ENCODE results near the gene L1CAM.
"Not testable (repeated sequence)": the region's sequence is repeated elsewhere in the genome, so short reads cannot be mapped to it uniquely, and the experiment has no call there.

Gene L1CAM

DNA sequence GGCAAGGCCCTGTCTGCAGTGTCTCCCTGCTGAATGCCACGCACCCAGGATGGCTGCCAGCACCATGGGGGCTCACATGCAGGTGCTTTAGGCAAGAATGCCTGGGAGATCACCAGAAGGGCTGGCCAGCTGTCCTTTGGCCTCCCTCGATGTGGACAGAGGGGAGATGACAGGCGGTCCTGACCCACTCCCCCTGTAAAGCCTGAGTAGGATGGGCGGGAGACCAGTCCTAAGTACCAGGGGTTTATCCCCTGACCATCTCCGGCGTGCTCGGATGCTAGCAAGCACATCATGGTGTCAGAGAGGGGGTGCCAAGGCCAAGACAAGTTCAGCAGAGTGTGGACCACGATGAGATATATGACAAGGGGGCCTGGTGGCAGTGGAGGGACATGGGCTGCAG lies 60.9 kb downstream of the L1CAM start:
- DNase-seq = no peak

DNA sequence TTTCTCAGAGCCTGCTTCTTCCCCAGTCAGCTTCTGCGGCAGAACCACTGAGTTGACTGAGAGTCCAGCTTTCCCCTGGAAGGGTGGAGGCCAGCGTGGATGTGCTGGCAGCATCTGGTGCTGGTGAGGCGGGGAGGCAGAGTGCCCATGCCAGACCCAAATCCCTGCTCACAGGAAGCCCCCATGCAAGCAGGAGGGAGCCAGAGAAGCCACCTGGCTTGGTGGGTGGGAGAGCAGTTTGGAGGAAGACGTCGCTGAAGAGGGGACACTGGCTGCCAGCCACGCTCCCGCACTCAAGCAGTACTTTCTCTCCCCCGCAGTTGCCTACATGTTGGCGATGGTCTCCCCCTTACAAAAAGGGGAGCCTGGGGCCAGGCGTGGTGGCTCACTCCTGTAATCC lies 61.6 kb downstream of the L1CAM start:
- no peak for DNase-seq

DNA sequence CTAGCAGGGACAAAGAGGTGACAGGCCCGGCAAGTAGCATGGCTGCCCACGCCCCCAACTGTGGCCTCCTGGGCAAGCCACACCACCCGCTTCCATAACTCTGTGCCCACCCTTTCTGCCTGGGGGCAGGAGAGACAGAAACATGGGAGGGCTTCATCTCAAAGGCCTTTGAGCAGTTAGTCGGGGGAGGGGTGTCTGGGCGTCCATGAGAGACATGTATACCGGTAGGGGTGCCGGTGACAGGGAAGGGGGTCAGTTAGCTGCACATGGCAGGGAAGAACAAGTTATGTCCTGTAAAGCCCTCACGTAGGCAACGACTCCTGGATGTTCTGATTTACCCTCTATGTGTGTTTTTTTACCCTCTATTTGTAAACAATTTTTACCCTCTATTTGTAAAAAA lies 64.9 kb downstream of the L1CAM start:
- no peak for DNase-seq

DNA sequence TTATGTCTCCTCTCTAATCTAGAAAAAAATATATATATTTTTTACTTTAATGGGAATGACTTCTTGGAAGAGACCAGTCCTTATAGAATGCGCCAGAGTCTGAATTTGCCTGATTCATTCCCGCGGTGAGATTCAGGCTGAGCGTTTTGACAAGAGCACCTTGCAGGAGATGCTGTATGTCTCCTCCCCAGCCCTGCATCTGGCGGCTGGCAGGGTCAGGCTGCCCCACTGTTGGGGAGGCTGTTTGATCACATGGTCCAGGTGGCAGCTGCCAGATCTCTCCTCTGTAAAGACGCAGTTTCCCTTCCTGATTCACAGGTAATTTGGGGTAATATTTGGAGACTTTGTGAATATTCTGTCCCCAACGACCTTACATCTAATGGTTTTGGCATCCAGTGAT lies 65.4 kb downstream of the L1CAM start:
- no peak for DNase-seq

DNA sequence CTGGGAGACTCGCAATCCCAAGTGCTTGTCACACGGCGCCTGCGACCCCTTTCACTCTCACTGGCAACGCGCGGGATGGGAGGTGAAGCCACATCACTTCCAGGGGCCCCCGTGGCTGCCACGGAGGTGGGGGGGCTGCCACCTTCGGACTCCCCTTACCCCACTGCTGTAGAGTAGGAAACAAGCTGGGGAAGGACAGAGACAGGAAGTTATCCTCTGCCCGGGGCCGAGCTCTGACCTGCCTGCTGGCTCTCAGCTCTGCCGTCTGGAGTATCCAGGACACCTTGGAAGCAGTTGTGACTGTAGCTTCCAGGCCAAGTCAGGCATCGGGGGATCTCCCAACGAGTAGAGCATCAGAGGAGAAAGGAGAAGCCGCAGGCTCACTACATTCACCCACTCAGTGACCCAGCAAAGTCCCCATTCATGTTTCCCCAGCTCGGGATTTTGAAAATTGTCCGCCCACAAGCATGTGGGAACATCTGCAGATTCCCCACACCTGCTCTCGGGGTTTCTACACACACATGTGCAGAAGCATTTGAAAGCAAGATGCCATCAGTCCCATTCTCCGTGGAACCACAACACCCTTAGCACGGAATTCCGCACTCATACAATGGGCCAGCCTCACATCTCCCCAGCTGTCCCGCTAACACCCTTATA lies 66.5 kb downstream of the L1CAM start:
- no peak for DNase-seq

DNA sequence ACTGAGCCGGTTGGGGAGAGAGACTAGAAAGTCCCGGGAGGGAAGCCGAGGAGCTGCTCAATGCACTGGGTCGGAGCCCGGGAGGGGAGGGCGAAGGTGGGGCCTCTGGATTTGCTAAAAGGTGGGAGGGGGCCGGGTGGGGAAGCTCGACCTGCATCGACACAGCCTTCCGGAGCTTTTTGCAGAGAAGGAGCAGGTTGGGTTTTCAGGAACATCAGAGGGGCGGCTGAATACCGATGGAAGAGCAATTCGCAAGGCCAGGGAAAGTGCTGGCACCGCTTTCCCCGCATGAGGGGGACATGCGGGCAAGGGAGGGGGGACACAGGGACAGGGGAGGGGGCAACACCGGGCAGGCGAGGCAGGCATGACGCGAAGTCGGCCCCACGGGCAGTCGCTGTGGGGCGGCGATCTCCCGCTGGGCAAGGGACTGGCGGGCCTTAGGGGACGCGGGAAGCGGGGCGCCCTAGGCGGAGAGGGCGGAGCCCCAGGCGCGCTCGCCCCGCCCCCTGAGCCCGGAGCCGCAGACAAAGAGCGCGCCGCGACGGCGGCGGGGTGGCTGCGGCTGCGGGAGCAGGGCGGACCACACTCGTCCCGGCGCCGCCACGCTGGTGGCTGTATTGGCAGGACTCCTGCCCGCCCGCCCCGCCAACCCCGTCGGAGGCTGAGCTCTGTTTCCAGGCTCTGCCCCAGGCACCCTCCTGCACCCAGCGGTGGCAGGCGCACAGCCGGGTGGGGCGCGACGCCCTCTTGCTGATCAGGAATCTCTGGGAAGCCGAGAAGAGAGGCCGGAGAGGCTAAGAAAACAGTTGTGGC lies 67.2 kb downstream of the L1CAM start:
- peak; percentile 51 for DNase-seq

DNA sequence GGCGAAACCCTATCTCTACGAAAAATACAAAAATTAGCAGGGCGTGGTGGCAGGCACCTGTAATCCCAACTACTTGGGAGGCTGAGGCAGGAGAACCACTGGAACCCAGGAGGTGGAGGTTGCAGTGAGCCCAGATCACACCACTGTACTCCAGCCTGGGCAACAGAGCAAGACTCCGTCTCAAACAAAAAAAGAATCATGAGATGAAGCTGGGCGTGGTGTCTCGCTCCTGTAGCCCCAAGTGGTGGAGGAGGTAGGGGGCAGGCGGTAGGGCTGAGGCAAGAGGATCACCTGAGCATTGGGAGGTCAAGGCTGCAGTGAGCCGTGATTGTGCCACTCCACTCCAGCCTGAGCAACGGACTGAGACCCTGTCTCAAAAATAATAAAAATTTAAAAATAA lies 67.9 kb downstream of the L1CAM start:
- not testable (repeated sequence) for DNase-seq

DNA sequence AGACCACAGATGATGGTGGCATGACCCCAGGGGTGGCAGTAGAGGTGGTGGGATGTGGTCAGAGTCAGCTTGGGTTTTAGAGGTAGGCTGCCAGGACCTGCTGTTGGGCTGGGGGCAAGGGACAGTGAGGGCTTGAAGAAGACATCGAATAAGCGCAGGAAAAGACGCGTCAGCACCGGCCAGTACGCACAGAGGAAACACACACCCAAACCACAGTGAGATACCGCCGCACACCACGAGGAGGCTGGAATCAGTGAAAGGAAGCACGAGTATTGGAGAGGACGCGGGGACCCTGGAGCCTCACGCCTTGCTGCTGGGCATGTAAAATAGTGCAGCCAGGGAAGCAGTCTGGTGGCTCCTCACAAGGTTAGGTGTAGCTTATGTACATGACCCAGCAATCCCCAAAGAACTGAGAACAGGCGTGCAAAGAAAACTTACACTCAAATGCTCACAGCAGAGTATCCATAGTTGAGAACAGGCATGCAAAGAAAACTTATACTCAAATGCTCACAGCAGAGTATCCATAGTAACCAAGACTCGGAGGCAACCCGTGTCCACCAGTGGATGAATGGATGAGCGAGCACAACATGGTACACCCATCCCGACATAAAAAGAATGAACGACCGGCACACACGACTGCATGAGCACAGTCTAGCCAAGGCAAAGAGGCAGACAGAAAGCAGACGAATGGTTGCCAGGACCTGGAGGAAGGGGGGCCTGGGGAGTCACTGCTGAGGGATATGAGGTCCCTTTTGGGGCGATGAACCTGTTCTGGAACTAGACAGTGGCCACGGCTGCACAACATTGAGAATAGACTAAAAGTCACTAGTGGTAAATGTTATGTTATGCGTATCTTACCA lies 68.9 kb downstream of the L1CAM start:
- DNase-seq = no peak

DNA sequence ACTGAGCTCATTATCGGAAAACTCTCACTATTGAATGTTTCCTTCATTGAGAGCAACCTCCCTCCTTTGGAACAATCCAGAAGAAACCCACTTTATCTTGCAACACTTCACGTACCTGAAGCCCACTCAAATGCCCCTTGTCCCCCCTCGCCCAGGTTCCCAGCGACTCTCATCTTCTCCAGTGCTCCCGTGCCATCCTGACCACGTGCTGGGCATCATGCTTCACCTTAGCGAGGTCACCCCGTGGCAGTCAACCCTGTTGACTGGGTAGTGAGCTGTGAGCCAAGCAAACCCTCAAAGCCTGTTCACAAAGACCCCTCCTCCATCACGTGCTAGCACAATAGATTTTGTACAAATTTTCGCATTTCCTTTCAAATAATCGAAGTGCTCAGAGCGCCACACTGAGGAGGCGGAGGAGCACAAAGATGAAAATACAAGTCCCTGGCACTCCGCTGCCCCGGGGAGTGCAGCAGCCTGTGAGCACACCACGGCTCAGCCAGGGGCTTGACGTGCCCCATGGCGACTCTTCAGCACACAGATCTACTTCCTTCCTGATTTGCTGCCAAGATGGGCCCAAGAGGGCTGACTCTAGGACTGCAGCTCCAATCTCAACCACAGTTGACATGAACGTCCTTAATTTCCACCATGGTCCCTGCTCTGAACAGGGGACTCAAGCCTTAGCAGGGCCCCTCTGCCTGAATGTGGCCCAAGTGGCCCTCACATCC lies 71.2 kb downstream of the L1CAM start:
- no peak for DNase-seq

DNA sequence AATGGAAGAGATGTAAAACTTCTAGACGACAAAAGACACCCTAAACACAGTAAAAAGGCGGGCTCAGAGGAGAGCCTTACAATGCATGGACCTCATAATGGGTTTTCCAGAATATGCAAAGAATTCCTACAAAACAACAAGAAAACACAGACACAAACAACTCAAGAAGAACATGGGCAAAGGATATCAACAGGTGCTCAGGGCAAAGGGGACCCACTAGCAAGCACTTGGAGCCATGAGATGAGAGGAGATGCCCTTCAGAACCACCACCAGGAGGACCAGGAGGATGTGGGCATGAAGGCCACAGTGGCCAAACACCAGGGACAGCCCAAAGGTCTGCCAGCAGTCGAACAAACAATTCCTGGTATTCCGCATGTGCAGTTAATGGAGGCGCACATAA lies 72.8 kb downstream of the L1CAM start:
- DNase-seq = no peak

DNA sequence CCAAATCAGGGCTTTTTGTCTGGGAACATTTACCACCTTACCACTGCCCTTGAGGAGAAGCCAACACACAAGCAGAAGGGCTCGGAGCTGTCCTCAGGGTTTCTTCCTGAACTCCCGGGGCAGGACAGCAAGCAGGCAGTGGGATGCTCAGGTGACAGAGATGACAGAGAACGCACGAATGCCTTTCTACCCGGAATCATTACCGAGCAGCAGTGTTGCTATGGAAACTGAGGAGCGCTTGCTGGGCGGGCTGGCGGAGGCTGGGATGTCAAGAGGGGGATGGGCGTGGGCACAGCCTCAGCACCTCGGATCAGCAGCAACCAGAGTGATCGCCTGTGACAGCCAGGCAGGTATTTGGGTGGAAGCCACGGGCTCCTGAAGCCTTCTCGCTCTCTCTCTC lies 73.8 kb downstream of the L1CAM start:
- no peak for DNase-seq

Data from stimulated activated CD4-positive, alpha-beta T cell treated with anti-CD3 and anti-CD28 coated beads, Interleukin-12 subunit alpha, Interleukin-12 subunit beta, amount 100 ng/mL, for 4 hours (primary cell).